Activated CD4-positive, alpha-beta T cell treated with anti-CD3 and anti-CD28 coated beads for 36 hours (primary cell): ENCODE measurements around the gene FAM184B. TPM values are rescaled to one million over a fixed set of nuclear protein-coding genes. Genes with fewer than 3 reads are reported as not detected.
"Not testable (repeated sequence)": the region's sequence is repeated elsewhere in the genome, so short reads cannot be mapped to it uniquely, and the experiment has no call there.

Experiments
- ATAC-seq: fragments of 200-7000 bp; cut with Tn5 transposase; one replicate; pipeline ENCODE4 v1.10.0; 2021; ENCODE audit warnings: mild to moderate bottlenecking, moderate library complexity
- CTCF ChIA-PET: fragments of 350-600 bp; sonication (Branson Sonifier 250); formaldehyde crosslinking; loops from one replicate; lab custom pipeline; 2021; ENCODE audit warnings: antibody characterized with exemption; lab: Charles Lee
- POLR2A ChIA-PET: fragments of 350-600 bp; sonication (Branson Sonifier 250); formaldehyde crosslinking; loops from one replicate; lab custom pipeline; 2021; ENCODE audit warnings: antibody characterized with exemption, inconsistent platforms; lab: Charles Lee
- DNase-seq: peaks from one replicate; pipeline ENCODE4 v3.0.0-alpha.2; 2020
- H3K27ac Mint-ChIP-seq: one replicate; pipeline ENCODE4 v1.8.0; 2021; ENCODE audit warnings: mixed read lengths
- H3K27me3 Mint-ChIP-seq: one replicate; pipeline ENCODE4 v1.8.0; 2021; ENCODE audit warnings: mixed read lengths
- H3K36me3 Mint-ChIP-seq: one replicate; pipeline ENCODE4 v1.8.0; 2021; ENCODE audit warnings: low read depth, mixed read lengths
- H3K4me1 Mint-ChIP-seq: one replicate; pipeline ENCODE4 v1.8.0; 2021; ENCODE audit warnings: mixed read lengths
- H3K4me3 Mint-ChIP-seq: one replicate; pipeline ENCODE4 v1.8.0; 2021; ENCODE audit warnings: mild to moderate bottlenecking, moderate library complexity, mixed read lengths
- H3K9me3 Mint-ChIP-seq: one replicate; pipeline ENCODE4 v1.8.0; 2021; ENCODE audit warnings: low read depth, mixed read lengths
- intact Hi-C, 2 experiments: fragments of 100-400 bp; cut with DNase I in 1 of 2; cut with micrococcal nuclease in 1 of 2; formaldehyde crosslinking; loops; one replicate each; pipeline versions ENCODE4 v1.14.2 to v1.15.1; 2022 to 2024; cut with DNase I, micrococcal nuclease
- total RNA-seq, 2 experiments: library from RNA; stranded (reverse); gene quantifications; one replicate each; pipeline ENCODE4 v1.2.3, GENCODE V29; 2021

Gene FAM184B
- total RNA-seq, 2 experiments from 2014 or later = 0.04 TPM; not detected in 1

GRCh38 chr4:17681281-17682221 lies 99.9 kb downstream of the FAM184B start:
- no peak overlapping the region for H3K4me3 Mint-ChIP-seq
- POLR2A ChIA-PET = no interaction called here
- ATAC-seq (no peak), DNase-seq (no peak)
- CTCF ChIA-PET = no interaction called here
- no peaks in the 10 kb centered on the region for H3K4me1 Mint-ChIP-seq
- H3K36me3 Mint-ChIP-seq = no peaks in the 10 kb centered on the region
- no peaks in the 10 kb centered on the region for H3K9me3 Mint-ChIP-seq
- no peak overlapping the region for H3K27ac Mint-ChIP-seq
- H3K27me3 Mint-ChIP-seq = peaks cover 1% of the 10 kb centered on the region
- intact Hi-C loops = no loop called here

GRCh38 chr4:17680559-17681280 lies 100.7 kb downstream of the FAM184B start:
- Mint-ChIP-seq H3K36me3 (no peaks in the 10 kb centered on the region), H3K4me1 (no peaks in the 10 kb centered on the region), H3K27ac (no peak overlapping the region), H3K4me3 (no peak overlapping the region), H3K9me3 (no peaks in the 10 kb centered on the region), H3K27me3 (peaks cover 3% of the 10 kb centered on the region)
- intact Hi-C loops = no loop called here
- ChIA-PET CTCF (no interaction called here), POLR2A (no interaction called here)
- DNase-seq (no peak), ATAC-seq (no peak)

GRCh38 chr4:17670423-17670822 lies 111.0 kb downstream of the FAM184B start:
- ChIA-PET POLR2A (no interaction called here), CTCF (no interaction called here)
- Mint-ChIP-seq H3K27ac (no peak overlapping the region), H3K4me1 (no peaks in the 10 kb centered on the region), H3K4me3 (no peak overlapping the region), H3K36me3 (peaks cover 4% of the 10 kb centered on the region), H3K9me3 (peaks cover 12% of the 10 kb centered on the region), H3K27me3 (peaks cover 24% of the 10 kb centered on the region)
- DNase-seq (no peak), ATAC-seq (no peak)
- intact Hi-C loops = no loop called here

GRCh38 chr4:17667653-17668201 lies 113.7 kb downstream of the FAM184B start:
- intact Hi-C loops = no loop called here
- Mint-ChIP-seq H3K4me3 (no peak overlapping the region), H3K27me3 (peaks cover 20% of the 10 kb centered on the region), H3K4me1 (no peaks in the 10 kb centered on the region), H3K36me3 (peaks cover 4% of the 10 kb centered on the region), H3K27ac (no peak overlapping the region), H3K9me3 (peaks cover 9% of the 10 kb centered on the region)
- DNase-seq = no peak
- no peak for ATAC-seq
- CTCF ChIA-PET = no interaction called here
- POLR2A ChIA-PET = interaction anchor here (0.6 kb wide), 1 partner anchor 18 kb away, joined by 11 read pairs; no protein-coding TSS in a partner anchor

DNA sequence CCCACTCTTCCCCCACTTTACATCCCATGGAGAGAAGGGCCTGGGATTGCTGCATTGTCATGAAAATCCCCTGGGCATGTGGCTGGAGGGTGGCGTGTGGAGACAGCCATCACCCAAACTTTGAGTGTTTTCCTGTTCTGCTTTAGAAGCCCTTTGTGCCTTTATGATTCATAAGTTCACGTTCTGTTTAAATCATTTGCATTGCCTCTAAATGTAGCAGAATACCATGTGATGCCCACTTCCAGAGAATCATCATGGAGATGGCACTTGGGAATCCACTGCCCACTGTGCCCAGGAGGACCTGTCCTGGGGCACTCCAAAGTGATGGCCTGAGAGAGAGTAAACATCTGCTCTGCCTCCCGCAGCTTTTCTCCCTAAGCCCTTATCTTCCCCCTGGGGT lies 114.2 kb downstream of the FAM184B start:
- H3K4me1 Mint-ChIP-seq = no peaks in the 10 kb centered on the region
- H3K9me3 Mint-ChIP-seq = peaks cover 9% of the 10 kb centered on the region
- H3K36me3 Mint-ChIP-seq = peaks cover 4% of the 10 kb centered on the region
- no peak overlapping the region for H3K27ac Mint-ChIP-seq
- DNase-seq = no peak
- H3K4me3 Mint-ChIP-seq = no peak overlapping the region
- ChIA-PET CTCF (no interaction called here), POLR2A (interaction anchor here (0.6 kb wide), 1 partner anchor 18 kb away, joined by 11 read pairs; no protein-coding TSS in a partner anchor)
- ATAC-seq = no peak
- peaks cover 18% of the 10 kb centered on the region for H3K27me3 Mint-ChIP-seq
- intact Hi-C loops = no loop called here

DNA sequence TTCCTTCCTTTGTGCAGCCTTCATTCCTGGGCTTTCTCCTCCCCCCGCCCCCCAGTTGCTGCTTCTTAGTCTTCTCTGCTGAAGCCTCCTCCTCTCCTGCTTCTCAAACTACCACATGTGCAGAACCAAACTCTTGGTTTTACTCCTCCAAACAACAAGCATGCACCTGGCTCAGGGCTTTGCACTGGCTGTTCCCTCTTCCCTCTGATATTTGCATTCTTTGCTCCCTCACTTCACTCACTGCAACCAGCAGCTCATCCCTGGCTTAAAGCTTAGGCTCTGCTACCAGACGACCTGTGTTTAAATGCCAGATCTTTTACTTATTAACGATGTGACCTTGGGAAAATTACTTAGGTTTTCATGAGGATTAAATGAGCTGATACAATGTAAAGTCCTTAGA lies 115.6 kb downstream of the FAM184B start:
- ChIA-PET POLR2A (no interaction called here), CTCF (no interaction called here)
- DNase-seq = no peak
- intact Hi-C loops = no loop called here
- peaks cover 11% of the 10 kb centered on the region for H3K27me3 Mint-ChIP-seq
- H3K4me3 Mint-ChIP-seq = no peak overlapping the region
- no peak for ATAC-seq
- H3K4me1 Mint-ChIP-seq = no peaks in the 10 kb centered on the region
- H3K27ac Mint-ChIP-seq = no peak overlapping the region
- H3K36me3 Mint-ChIP-seq = no peaks in the 10 kb centered on the region
- H3K9me3 Mint-ChIP-seq = no peaks in the 10 kb centered on the region

DNA sequence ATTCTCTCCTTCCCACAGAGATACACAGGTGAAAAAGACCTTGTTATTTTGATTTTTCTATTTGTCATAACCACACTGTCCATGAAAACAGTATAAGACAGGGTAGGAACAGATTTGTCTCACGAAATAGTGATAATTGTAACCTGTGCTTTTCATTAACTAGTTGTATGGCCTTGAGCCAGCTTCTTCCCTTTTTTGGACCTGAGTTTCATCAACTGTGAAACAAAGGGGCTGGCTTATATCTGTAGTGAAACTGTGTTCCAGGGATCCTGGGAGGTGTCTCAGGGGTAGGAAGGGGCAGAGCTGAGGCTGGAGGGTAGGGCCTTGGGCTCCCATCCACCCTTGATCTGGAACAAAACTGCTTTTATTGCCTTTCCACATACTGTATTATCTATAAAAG lies 116.1 kb downstream of the FAM184B start:
- CTCF ChIA-PET = no interaction called here

DNA sequence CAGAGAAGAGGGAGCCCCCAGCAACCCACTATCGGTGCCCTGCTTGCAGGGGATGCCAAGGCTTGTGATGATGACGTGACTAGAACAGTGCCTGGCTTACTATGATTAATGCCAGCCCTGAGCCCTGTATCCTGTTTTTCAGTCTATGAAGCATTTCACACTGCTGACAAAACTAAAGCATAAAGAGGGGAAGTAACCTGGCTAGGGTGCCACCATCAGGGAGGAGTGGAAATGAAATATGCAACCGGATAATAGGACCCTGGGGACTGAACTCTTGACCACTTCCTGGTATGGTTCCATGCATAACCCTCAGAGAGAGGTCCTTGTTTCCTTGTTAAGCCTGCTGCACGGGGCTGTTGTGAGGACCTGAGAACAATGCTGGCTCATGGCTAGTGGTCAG lies 116.7 kb downstream of the FAM184B start:
- ATAC-seq = peak; percentile 47
- no peak overlapping the region for H3K27ac Mint-ChIP-seq

More for the DNA sequence above, 116.1 kb downstream of the FAM184B start:
- no peaks in the 10 kb centered on the region for H3K9me3 Mint-ChIP-seq
- intact Hi-C loops = no loop called here
- H3K27me3 Mint-ChIP-seq = peaks cover 8% of the 10 kb centered on the region
- POLR2A ChIA-PET = no interaction called here
- no peak overlapping the region for H3K27ac Mint-ChIP-seq
- DNase-seq = no peak
- ATAC-seq = no peak
- no peak overlapping the region for H3K4me3 Mint-ChIP-seq
- no peaks in the 10 kb centered on the region for H3K36me3 Mint-ChIP-seq
- no peaks in the 10 kb centered on the region for H3K4me1 Mint-ChIP-seq

DNA sequence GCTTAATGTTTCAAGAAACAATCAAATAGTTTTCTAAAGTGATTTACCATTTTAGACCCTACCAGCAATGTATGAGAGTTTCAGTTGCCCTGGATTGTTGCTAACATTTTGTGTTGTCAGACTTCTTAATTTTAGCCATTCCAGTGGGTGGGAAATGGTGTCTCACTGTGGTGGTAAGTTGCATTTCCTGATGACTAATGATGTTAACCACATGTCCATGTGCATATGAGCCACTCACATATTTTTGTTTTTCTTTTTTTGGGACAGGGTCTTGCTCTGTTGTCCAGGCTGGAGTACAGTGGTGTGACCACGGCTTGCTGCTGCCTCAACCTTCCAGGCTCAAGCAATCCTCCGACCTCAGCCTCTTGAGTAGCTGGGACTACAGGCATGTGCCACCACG lies 118.7 kb downstream of the FAM184B start:
- Mint-ChIP-seq H3K4me1 (no peaks in the 10 kb centered on the region), H3K27me3 (peaks cover 2% of the 10 kb centered on the region), H3K27ac (no peak overlapping the region), H3K4me3 (no peak overlapping the region), H3K36me3 (no peaks in the 10 kb centered on the region), H3K9me3 (no peaks in the 10 kb centered on the region)
- intact Hi-C loops = no loop called here
- POLR2A ChIA-PET = no interaction called here
- DNase-seq (no peak), ATAC-seq (peak; percentile 26)
- CTCF ChIA-PET = no interaction called here

More for the DNA sequence above, 116.7 kb downstream of the FAM184B start:
- H3K4me3 Mint-ChIP-seq = no peak overlapping the region
- CTCF ChIA-PET = no interaction called here
- no peaks in the 10 kb centered on the region for H3K36me3 Mint-ChIP-seq
- peaks cover 8% of the 10 kb centered on the region for H3K27me3 Mint-ChIP-seq
- intact Hi-C loops = no loop called here
- no peaks in the 10 kb centered on the region for H3K4me1 Mint-ChIP-seq
- POLR2A ChIA-PET = no interaction called here
- no peak for DNase-seq
- no peaks in the 10 kb centered on the region for H3K9me3 Mint-ChIP-seq

DNA sequence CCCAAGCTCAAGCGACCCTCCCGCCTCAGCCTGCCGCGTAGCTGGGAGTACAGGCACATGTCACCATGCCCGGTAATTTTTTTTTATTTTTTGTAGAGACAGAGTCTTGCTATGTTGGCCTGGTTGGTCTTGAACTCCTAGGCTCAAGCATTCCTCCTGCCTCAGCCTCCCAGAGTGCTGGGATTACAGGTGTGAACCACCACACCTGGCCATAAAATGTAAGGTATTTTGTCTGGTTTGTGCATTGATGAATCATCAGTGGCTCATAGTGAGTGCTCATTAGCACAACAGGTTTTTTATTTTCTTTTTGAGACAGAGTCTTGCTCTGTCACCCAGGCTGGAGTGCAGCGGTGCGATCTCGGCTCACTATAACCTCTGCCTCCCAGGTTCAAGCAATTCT lies 122.2 kb downstream of the FAM184B start:
- intact Hi-C loops, H3K27me3 Mint-ChIP-seq, POLR2A ChIA-PET, H3K27ac Mint-ChIP-seq, DNase-seq, H3K4me3 Mint-ChIP-seq, H3K4me1 Mint-ChIP-seq, H3K9me3 Mint-ChIP-seq, CTCF ChIA-PET, ATAC-seq, H3K36me3 Mint-ChIP-seq: not testable (repeated sequence)

DNA sequence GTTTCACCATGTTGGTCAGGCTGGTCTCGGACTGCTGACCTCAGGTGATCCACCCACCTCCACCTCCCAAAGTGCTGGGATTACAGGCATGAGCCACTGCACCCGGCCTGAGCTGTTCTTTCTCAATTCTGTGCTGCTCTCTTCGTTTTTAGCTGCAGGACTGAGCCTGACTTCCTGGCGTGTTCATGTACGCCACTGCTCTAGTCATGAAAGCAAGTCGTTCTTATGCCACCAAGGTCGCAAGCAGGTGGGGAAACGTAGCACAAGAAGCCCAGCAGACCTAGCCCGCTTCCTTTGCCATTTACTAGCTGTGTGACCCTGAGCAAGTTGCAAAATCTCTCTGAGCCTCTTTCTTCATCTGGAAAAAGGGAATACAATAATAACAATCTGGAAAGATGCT lies 123.6 kb downstream of the FAM184B start:
- Mint-ChIP-seq H3K27ac (no peak overlapping the region), H3K36me3 (no peaks in the 10 kb centered on the region), H3K4me3 (no peak overlapping the region), H3K27me3 (peaks cover 2% of the 10 kb centered on the region), H3K9me3 (no peaks in the 10 kb centered on the region), H3K4me1 (no peaks in the 10 kb centered on the region)
- POLR2A ChIA-PET = no interaction called here
- intact Hi-C loops = no loop called here
- no peak for ATAC-seq
- no peak for DNase-seq
- CTCF ChIA-PET = no interaction called here
